OCI-LY1 (cell line): ENCODE data around the gene EIF3CL.
A peak's percentile ranks its signal among the peaks of the same experiment; 100 is the strongest.
"Not testable (repeated sequence)": the region's sequence is repeated elsewhere in the genome, so short reads cannot be mapped to it uniquely, and the experiment has no call there.

Experiments used
- H2AFZ ChIP-seq: fragments of 200-600 bp; sonication (generic), shearing (Covaris generic); 2 replicates; pipeline ENCODE4 v1.6.0; 2014; ENCODE audit warnings: antibody characterized with exemption, mild to moderate bottlenecking, low read length
- H3F3A ChIP-seq: fragments of 200-600 bp; sonication (generic), shearing (Covaris generic); 2 replicates; pipeline ENCODE4 v1.6.0; 2014; ENCODE audit warnings: mild to moderate bottlenecking, antibody characterized with exemption, low read length, moderate library complexity; ENCODE audit not compliant: insufficient read depth
- H3K27ac ChIP-seq: fragments of 200-600 bp; sonication (generic); 2 replicates; pipeline ENCODE4 v1.5.1; 2014; ENCODE audit warnings: low read length, mixed run types, mild to moderate bottlenecking, low read depth; ENCODE audit not compliant: poor library complexity, severe bottlenecking
- H3K27me3 ChIP-seq: fragments of 200-600 bp; sonication (generic); 2 replicates; pipeline ENCODE4 v1.6.0; 2014; ENCODE audit warnings: antibody characterized with exemption, mild to moderate bottlenecking, low read length, moderate library complexity; ENCODE audit not compliant: insufficient read depth
- H3K36me3 ChIP-seq: fragments of 200-600 bp; sonication (generic); 2 replicates; pipeline ENCODE4 v1.6.1; 2014; ENCODE audit warnings: mild to moderate bottlenecking, antibody characterized with exemption, low read length, moderate library complexity, mixed read lengths; ENCODE audit not compliant: insufficient read depth
- H3K4me1 ChIP-seq: fragments of 200-600 bp; sonication (generic); 2 replicates; pipeline ENCODE4 v1.5.1; 2014; ENCODE audit warnings: mild to moderate bottlenecking, low read length, moderate library complexity; ENCODE audit not compliant: insufficient read depth, severe bottlenecking
- H3K4me2 ChIP-seq: fragments of 200-600 bp; sonication (generic), shearing (Covaris generic); 2 replicates; pipeline ENCODE4 v1.6.1; 2014; ENCODE audit warnings: low read length
- H3K4me3 ChIP-seq: fragments of 200-600 bp; sonication (generic); 2 replicates; pipeline ENCODE4 v1.5.1; 2014; ENCODE audit warnings: low read length, low read depth, mild to moderate bottlenecking, mixed read lengths; ENCODE audit not compliant: poor library complexity, severe bottlenecking
- H3K79me2 ChIP-seq: fragments of 200-600 bp; shearing (Covaris generic); 2 replicates; pipeline ENCODE4 v1.6.1; 2016; ENCODE audit warnings: mixed run types, low read length, mixed read lengths; ENCODE audit not compliant: insufficient read depth
- H3K9ac ChIP-seq: fragments of 200-600 bp; sonication (generic), shearing (Covaris generic); 2 replicates; pipeline ENCODE4 v1.6.1; 2014; ENCODE audit warnings: mild to moderate bottlenecking, low read length, mixed read lengths
- H3K9me2 ChIP-seq: fragments of 200-600 bp; sonication (generic), shearing (Covaris generic); 2 replicates; pipeline ENCODE4 v1.6.1; 2014; ENCODE audit warnings: low read depth, mild to moderate bottlenecking, low read length, mixed read lengths
- H3K9me3 ChIP-seq: fragments of 200-600 bp; shearing (Covaris generic); 2 replicates; pipeline ENCODE4 v1.6.1; 2014; ENCODE audit warnings: low read length, mixed read lengths
- H4K20me1 ChIP-seq: fragments of 200-600 bp; sonication (generic), shearing (Covaris generic); 2 replicates; pipeline ENCODE4 v1.6.0; 2016; ENCODE audit warnings: mild to moderate bottlenecking, low read length; ENCODE audit not compliant: insufficient read depth

EIF3CL gene, protein sequence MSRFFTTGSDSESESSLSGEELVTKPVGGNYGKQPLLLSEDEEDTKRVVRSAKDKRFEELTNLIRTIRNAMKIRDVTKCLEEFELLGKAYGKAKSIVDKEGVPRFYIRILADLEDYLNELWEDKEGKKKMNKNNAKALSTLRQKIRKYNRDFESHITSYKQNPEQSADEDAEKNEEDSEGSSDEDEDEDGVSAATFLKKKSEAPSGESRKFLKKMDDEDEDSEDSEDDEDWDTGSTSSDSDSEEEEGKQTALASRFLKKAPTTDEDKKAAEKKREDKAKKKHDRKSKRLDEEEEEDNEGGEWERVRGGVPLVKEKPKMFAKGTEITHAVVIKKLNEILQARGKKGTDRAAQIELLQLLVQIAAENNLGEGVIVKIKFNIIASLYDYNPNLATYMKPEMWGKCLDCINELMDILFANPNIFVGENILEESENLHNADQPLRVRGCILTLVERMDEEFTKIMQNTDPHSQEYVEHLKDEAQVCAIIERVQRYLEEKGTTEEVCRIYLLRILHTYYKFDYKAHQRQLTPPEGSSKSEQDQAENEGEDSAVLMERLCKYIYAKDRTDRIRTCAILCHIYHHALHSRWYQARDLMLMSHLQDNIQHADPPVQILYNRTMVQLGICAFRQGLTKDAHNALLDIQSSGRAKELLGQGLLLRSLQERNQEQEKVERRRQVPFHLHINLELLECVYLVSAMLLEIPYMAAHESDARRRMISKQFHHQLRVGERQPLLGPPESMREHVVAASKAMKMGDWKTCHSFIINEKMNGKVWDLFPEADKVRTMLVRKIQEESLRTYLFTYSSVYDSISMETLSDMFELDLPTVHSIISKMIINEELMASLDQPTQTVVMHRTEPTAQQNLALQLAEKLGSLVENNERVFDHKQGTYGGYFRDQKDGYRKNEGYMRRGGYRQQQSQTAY

DNA sequence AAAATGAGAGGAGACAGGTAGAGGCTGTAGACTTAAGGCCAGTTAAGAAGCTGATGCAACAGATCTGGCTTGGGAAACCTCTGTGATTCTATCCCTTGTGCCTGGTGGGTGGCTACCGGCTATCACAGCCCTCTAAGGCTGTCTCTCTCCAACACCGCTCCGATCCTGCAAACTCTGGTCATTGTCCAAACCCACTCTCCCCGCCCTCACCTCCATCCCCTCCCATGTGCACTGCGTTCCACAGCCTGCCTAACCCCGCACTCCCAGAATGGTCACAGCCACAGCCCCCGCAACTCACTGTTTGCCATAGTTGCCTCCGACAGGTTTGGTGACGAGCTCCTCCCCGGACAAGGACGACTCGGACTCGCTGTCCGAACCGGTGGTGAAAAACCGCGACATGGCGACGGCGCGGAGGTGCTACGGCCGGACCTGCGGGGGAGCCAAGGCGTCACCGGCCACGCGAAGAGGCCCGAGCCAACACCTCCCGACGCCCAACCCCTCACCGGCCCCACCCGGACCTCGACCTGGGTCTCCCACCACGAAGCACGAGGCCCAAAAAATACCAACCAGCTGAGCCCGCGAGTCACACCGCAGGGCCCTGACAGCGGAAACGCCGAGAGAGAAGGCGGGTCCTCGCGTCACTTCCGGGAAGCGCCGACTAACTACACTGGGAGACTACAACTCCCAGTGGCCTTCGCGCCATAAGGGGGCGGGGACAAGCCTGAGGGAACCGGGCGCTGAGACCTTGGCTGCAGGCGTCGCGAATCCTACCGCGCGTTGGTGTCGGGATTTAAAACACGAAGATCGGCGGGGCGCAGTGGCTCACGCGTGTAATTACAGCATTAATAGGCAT lies at the start of gene EIF3CL:
EIF3CL (minus strand) TSS at position 622 of the 853 bp plus-strand sequence; CDS start at position 399, 223 bp downstream.
- Histone ChIP-seq H3K4me2 (peak within 1 kb of the TSS; percentile 42; the same call in 1 of the 2 replicates), H3K4me3 (peak within 1 kb of the TSS; percentile 50)
- not testable (repeated sequence) for H3K9me3 ChIP-seq, H3K36me3 ChIP-seq, H3K9me2 ChIP-seq, H3K4me1 ChIP-seq, H3K79me2 ChIP-seq, H3K27me3 ChIP-seq, H2AFZ ChIP-seq, H4K20me1 ChIP-seq, H3F3A ChIP-seq, H3K9ac ChIP-seq, H3K27ac ChIP-seq

DNA sequence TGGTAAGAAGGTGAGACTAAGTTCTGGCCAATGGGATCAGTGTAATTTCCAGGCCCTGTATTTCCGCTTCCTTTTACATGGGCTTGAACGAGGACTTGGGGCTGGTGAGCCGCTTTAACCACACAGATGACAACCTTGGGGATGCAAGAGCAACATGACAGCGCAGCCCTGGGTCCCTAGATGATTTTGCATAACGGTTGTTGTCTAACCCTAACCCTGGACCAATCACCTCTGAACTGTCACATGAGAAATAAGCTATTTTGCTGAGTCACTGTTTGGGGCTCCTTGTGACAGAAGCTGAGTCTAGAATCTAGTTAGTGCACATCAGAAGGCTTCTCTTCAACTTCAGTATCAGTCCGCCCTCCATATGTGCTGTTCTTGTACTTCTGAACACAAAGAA lies 43.4 kb upstream of the EIF3CL start:
- not testable (repeated sequence) for H4K20me1 ChIP-seq, H3K9me3 ChIP-seq, H3K36me3 ChIP-seq, H3K79me2 ChIP-seq, H3K4me3 ChIP-seq, H2AFZ ChIP-seq, H3K27me3 ChIP-seq, H3K27ac ChIP-seq, H3F3A ChIP-seq, H3K4me1 ChIP-seq, H3K9me2 ChIP-seq, H3K9ac ChIP-seq, H3K4me2 ChIP-seq

DNA sequence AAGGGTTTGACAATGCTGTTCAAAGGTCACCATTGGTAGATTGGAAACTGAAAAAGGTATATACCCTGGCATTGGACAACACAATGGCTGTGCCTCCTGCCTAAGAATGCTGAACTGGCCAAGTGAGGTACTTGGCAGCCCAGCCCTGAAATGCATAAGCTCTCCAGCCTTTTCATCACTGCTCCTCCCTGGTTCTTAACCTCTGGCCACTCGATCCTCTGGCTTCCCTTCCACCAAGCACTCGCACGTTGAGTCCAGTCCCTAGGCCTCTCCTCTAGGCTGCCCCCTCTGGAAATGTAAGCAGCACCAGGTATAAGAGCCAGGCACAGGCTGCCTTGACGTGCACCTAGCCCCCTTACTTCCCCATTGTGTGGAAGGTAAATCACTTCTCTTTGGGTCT lies 42.7 kb upstream of the EIF3CL start:
- H4K20me1 ChIP-seq, H2AFZ ChIP-seq, H3F3A ChIP-seq, H3K9ac ChIP-seq, H3K4me1 ChIP-seq, H3K36me3 ChIP-seq, H3K4me2 ChIP-seq, H3K79me2 ChIP-seq, H3K27ac ChIP-seq, H3K4me3 ChIP-seq, H3K9me2 ChIP-seq, H3K9me3 ChIP-seq, H3K27me3 ChIP-seq: not testable (repeated sequence)

DNA sequence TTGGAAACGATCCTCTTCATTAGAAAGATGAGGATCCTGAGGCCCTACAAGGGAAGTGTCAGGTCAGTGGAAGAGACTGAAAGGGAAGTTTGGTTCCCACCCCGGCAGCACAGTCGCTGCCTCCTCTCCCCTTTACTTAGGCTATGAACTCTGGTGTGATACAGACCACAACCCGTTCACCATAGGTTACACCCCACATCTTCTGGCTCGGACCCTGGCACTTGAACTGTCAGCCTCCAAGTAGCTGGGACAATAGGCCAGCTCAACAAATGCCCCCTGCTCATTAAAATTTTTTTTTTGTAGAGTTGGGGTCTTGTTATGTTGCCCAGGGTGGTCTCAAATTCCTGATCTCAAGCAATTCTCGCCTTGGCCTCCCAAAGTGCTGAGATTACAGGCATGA lies 40.3 kb upstream of the EIF3CL start:
- H3K27ac ChIP-seq, H3K4me1 ChIP-seq, H4K20me1 ChIP-seq, H2AFZ ChIP-seq, H3K9ac ChIP-seq, H3K4me3 ChIP-seq, H3F3A ChIP-seq, H3K36me3 ChIP-seq, H3K4me2 ChIP-seq, H3K27me3 ChIP-seq, H3K9me3 ChIP-seq, H3K9me2 ChIP-seq, H3K79me2 ChIP-seq: not testable (repeated sequence)

DNA sequence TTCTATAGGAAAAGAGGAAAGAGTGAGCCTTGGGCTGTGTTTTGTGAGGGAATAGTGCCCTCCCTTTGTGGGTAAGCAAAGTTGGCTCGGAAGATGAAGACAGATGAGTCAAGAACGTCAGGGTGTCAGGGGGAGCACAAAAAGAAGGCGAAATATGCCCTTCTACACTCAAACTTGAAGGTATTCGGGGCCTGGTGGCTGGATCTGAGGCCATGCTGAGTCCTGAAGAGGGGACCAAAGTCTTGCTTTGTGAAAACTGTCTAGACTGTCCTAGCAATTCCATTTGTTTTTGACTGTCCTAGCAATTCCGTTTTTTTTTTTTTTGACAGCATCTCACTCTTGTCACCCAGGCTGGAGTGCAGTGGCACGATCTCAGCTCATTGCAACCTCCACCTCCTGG lies 35.3 kb upstream of the EIF3CL start:
- H3K27me3 ChIP-seq, H3K4me1 ChIP-seq, H3K9me3 ChIP-seq, H3K79me2 ChIP-seq, H3K9ac ChIP-seq, H3K4me2 ChIP-seq, H4K20me1 ChIP-seq, H2AFZ ChIP-seq, H3K4me3 ChIP-seq, H3K27ac ChIP-seq, H3K36me3 ChIP-seq, H3F3A ChIP-seq, H3K9me2 ChIP-seq: not testable (repeated sequence)

DNA sequence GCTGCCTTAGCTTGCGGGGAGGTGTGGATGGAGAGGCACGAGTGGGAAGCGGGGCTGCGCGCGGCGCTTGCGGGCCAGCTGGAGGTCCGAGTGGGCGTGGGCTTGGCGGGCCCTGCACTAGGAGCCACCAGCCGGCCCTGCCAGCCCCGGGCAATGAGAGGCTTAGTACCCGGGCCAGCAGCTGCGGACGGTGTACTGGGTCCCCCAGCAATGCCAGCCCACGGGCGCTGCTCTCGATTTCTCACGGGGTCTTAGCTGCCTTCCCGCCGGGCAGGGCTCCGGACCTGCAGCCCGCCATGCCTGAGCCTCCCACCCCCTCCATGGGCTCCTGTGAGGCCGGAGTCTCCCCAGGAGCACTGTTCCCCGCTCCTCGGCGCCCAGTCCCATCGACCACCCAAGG lies 31.7 kb upstream of the EIF3CL start:
- not testable (repeated sequence) for H3K27me3 ChIP-seq, H3K9ac ChIP-seq, H2AFZ ChIP-seq, H4K20me1 ChIP-seq, H3F3A ChIP-seq, H3K4me3 ChIP-seq, H3K4me1 ChIP-seq, H3K4me2 ChIP-seq, H3K9me3 ChIP-seq, H3K79me2 ChIP-seq, H3K9me2 ChIP-seq, H3K36me3 ChIP-seq, H3K27ac ChIP-seq

DNA sequence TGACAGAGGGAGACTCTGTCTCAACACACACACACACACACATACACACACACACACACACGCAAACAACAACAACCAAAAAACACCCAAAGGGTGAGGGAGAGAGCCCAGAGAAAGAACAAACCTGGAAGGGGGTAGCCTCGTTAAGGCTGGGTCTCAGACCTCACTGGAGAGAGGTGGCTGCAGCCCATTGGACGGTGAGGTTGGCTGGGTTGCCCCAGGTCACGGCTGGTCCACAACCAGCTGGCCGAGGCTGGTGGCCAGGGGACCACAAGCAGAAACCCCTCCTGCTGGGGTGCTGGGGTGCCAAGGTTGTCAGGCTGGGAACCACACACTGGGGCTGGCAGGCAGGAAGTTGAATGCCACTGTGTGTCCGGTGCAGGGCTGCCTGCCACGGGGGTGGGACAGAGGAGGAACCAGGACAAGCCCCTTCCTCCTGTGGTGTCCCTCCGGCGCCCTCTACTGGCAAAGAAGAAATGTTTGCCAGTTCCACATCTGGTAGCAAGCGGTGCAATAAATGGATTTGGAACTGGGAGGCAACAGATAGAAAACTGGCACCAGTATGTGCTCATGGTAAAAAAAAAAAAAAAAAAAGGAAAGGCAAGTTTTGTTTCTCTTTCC lies 22.5 kb upstream of the EIF3CL start:
- H3F3A ChIP-seq, H3K4me3 ChIP-seq, H3K9me2 ChIP-seq, H3K36me3 ChIP-seq, H3K27me3 ChIP-seq, H3K27ac ChIP-seq, H3K9ac ChIP-seq, H3K9me3 ChIP-seq, H2AFZ ChIP-seq, H3K79me2 ChIP-seq, H4K20me1 ChIP-seq, H3K4me1 ChIP-seq, H3K4me2 ChIP-seq: not testable (repeated sequence)
